COR-L47 (cell line): ENCODE data around the gene TBC1D12.

Source experiments
- DNase-seq: peaks from one replicate; lab custom pipeline; 2025; lab: John Stamatoyannopoulos, UW

TBC1D12 gene

GRCh38 chr10:94407668-94408067, 5.3 kb downstream of the TBC1D12 start:
- DNase-seq = no peak

DNA sequence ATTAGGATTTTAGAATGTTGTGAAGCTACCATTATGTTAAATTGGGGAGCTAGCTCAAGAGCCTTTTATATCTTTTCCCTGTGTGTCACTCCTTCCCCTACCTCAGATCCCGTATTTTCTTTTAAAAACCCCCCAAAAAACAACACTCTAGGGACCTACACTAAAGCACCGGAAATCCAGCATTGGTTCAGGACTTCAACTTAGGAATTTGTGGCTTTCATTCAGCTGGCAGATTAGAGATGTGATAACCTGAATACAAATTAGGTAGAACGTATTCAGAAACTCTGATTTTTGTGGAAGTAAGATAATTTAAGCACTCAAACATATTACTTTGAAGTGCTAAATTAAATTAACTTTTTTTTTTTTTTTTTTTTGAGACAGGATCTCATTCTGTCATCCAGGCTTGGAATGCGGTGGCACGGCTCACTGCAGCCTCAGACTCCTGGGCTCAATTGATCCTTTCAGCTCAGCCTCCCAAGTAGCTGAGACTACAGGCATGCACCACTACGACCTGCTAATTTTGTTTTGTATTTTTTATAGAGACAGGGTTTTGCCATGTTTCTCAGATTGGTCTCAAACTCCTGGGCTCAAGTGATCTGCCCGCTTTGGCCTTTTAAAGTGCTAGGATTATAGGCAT, 6.8 kb downstream of the TBC1D12 start:
- DNase-seq = no peak

GRCh38 chr10:94411304-94411703, 9.0 kb downstream of the TBC1D12 start:
- no peak for DNase-seq

DNA sequence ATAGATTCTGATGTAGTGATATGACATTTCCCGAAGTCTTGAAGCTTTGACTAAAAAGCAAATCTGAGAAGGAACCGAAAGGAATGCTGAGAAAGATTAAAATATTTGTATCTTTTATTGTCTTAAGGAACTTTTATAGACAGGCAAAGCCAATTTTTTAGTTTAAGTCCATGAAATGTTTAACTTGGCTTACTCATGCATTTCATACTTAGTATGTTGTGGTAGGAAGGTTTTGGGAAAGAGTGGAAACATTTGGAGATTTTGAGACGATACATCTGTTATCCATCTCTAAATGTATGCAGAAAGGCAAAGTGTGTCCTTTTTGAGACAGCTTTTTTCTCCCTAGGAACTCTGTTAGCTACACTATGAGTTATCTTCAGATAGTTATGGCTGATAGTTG, 10.1 kb downstream of the TBC1D12 start:
- no peak for DNase-seq

GRCh38 chr10:94413361-94413760, 11.0 kb downstream of the TBC1D12 start:
- DNase-seq = no peak

- no peak for DNase-seq
Measured at GRCh38 chr10:94416896-94417295, 14.6 kb downstream of the TBC1D12 start.

GRCh38 chr10:94417321-94417720, 15.0 kb downstream of the TBC1D12 start:
- DNase-seq = no peak

DNA sequence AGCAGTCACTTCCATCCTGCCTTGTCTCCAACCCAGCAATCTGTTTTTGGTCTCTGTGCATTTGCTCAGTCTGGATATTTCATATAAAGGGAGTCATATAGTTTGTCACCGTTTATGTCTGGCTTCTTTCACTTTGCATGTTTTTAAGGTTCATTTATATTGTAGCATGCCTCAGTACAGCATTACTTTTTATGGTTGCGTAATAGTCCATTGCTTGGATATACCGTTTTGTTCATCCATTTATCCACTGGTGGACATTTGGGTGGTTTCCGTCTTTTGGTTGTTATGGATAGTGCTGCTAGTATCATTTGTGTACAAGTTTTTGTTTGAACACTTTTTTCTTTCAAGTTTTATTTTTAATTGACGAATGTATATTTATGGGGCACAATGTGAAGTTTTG, 18.2 kb downstream of the TBC1D12 start:
- no peak for DNase-seq

GRCh38 chr10:94420998-94421528, 18.7 kb downstream of the TBC1D12 start:
- no peak for DNase-seq

- no peak for DNase-seq
Measured at GRCh38 chr10:94423627-94424026, 21.3 kb downstream of the TBC1D12 start.

- no peak for DNase-seq
Measured at GRCh38 chr10:94424714-94425337, 22.5 kb downstream of the TBC1D12 start.

GRCh38 chr10:94425942-94426341, 23.6 kb downstream of the TBC1D12 start:
- DNase-seq = no peak

DNA sequence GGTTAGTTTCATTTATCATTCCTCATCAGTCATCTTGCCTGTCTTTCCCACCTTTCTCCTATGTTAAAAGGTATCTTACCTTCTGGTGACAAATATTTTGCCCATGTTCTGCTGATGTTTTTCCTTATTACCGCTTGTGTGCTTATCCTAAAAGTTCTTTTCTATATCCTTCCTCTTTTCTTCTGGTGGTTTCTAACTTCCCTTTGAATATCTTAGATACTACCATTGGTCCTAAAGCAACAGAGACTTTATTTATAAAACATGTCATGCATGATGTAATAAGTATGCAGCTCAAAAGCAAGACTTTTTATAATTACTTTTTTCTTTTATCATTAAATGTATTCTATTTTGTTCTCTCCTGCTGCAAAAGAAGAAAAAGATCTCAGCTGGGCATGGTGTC, 24.8 kb downstream of the TBC1D12 start:
- DNase-seq = no peak

DNA sequence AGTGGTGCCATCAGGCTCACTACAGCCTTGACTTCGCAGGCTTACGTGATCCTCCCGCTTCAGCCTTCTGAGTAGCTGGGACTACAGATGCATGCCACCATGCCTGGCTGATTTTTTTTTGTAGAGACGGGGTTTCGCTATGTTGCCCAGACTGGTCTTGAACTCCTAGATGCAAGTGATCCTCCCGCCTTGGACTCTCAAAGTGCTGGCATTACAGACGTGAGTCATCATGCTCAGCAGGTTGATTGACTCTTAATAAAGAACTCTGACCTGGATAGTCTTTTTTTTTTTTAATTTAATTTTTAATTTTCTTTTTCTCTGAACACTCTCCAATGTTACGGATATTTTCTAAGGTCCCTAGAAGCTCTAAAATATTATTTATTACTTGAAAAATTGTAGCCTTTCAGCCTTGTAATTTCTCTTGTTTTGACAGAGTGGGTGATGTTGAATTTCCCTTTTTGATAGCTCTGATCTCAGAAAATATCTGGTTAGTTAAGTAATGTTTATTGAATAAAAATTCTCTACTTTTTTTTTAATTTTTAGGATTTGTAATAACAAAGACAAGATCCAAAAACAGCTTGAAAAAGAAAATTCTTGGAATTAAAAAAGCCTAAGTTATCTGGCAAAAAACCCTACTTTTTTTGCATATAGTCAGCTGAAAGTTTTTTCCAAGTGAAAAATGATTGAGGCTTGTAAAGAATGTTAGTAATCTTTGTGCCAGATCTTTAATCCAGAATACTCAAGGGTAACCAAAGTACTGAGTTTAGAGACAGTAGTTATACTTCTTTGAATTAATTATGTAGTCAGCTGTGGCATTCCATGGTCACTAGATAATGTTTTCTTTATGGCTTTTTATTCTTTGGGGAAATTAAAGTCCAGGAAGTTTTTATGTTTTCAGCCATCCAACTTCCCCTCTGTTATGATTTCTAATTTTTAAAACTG, 26.7 kb downstream of the TBC1D12 start:
- DNase-seq = no peak

- no peak for DNase-seq
Measured at GRCh38 chr10:94430701-94431100, 28.4 kb downstream of the TBC1D12 start.

DNA sequence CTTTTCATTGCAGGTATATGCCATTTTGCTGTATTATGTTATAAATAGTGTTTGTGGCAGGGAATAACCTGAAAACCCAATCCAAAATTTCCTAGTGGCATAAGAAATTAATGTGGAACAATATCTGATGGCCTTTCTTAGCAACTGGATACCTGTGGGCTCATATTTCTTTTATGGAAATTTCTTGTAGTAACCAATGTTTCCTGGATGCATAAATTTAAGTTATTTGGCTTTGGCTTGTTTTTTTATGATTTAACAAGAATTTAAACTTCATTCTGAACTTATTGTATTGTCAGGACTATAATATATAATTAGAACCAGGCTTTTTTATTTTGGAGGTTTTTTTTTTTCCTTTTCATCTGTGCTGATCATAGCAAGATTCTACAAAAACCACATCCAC, 30.1 kb downstream of the TBC1D12 start:
- DNase-seq = no peak

- DNase-seq = no peak
Measured at GRCh38 chr10:94439275-94439861, 37.0 kb downstream of the TBC1D12 start.

DNA sequence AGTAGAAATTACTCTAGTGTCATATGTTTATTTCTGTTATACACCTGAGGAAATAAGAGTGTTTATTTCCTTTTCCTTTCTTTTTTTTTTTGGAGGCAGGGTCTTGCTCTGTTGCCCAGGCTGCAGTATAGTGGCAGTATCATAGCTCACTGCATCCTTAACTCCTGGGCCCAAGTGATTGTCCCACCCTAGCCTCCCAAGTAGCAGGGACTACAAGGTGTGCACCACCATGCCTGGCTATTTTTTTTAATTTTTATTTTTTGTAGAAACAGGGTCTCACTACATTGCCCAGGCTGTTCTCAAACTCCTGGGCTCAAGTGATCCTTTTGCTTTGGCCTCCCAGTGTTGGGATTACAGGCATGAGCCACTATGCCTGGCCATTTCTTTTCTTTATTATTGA, 37.8 kb downstream of the TBC1D12 start:
- DNase-seq = no peak

- DNase-seq = no peak
Measured at GRCh38 chr10:94443047-94443446, 40.7 kb downstream of the TBC1D12 start.

- no peak for DNase-seq
Measured at GRCh38 chr10:94443549-94443948, 41.2 kb downstream of the TBC1D12 start.

GRCh38 chr10:94450782-94451181, 48.4 kb downstream of the TBC1D12 start:
- no peak for DNase-seq

DNA sequence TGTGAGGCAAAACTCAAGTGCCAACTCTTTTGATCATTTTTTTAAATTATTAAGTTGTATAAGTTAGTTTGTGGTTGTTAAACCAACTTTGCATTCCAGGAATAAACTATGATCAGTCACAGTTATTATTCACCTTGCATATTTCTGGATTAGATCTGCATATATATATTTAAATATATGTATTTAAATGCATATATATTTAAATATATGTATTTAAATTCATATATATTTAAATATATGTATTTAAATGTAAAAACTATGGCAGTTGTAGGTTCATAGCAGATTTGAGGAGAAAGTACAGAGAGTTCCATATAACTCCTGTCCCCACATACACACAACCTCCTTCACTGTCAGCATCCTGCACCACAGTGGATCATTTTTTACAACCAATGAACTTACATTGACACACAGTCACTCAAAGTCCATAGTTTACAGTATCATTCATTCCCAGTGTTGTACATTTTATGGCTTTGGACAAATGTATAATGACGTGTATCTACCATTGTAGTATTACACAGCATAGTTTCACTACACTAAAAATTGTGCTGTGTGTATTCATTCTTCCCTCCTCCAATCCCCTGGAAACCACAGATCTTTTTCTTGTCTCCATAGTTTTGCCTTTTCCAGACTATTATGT, 49.7 kb downstream of the TBC1D12 start:
- no peak for DNase-seq
